ENCODE data around the gene H2BK1.

Gene H2BK1

GRCh38 chr7:151210087-151210854 lies at the start of gene H2BK1:
H2BK1 (minus strand) TSS chr7:151210488; CDS start chr7:151210318, 170 bp downstream.
- TF ChIP-seq ZFX (IDR thresholded peaks at IDR 0.05): no peak
- no peak for TF ChIP-seq CTCF (conservative IDR thresholded peaks at IDR 0.05)
- H3K27ac ChIP-seq: no peak within 1 kb of the TSS

- H3K27ac ChIP-seq: no peak overlapping the region
- TF ChIP-seq CTCF (conservative IDR thresholded peaks at IDR 0.05) (no peak), ZFX (IDR thresholded peaks at IDR 0.05) (no peak)
Observed at GRCh38 chr7:151257990-151258389, 47.7 kb upstream of the H2BK1 start.

GRCh38 chr7:151256410-151257045 lies 46.2 kb upstream of the H2BK1 start:
- H3K27ac ChIP-seq: no peak overlapping the region
- TF ChIP-seq CTCF (conservative IDR thresholded peaks at IDR 0.05): no peak
- no peak for TF ChIP-seq ZFX (IDR thresholded peaks at IDR 0.05)

GRCh38 chr7:151255390-151255789 lies 45.1 kb upstream of the H2BK1 start:
- TF ChIP-seq CTCF (conservative IDR thresholded peaks at IDR 0.05): no peak
- no peak for TF ChIP-seq ZFX (IDR thresholded peaks at IDR 0.05)
- no peak overlapping the region for H3K27ac ChIP-seq

GRCh38 chr7:151254851-151255250 lies 44.6 kb upstream of the H2BK1 start:
- H3K27ac ChIP-seq: no peak overlapping the region
- TF ChIP-seq CTCF (conservative IDR thresholded peaks at IDR 0.05): no peak
- no peak for TF ChIP-seq ZFX (IDR thresholded peaks at IDR 0.05)

GRCh38 chr7:151254316-151254715 lies 44.0 kb upstream of the H2BK1 start:
- TF ChIP-seq ZFX (IDR thresholded peaks at IDR 0.05) (no peak), CTCF (conservative IDR thresholded peaks at IDR 0.05) (no peak)
- no peak overlapping the region for H3K27ac ChIP-seq

GRCh38 chr7:151252961-151253711 lies 42.8 kb upstream of the H2BK1 start:
- H3K27ac ChIP-seq: no peak overlapping the region
- TF ChIP-seq ZFX (IDR thresholded peaks at IDR 0.05): no peak
- TF ChIP-seq CTCF (conservative IDR thresholded peaks at IDR 0.05): no peak
